AG04449 (cell line): ENCODE results near the gene PLAAT3.

Experiments
- CTCF ChIA-PET: fragments of 350-600 bp; formaldehyde crosslinking; extraction: SDS; loops from one replicate; lab custom pipeline; 2021; ENCODE audit warnings: antibody characterized with exemption; lab: Yijun Ruan, JAX
- POLR2A ChIA-PET: fragments of 400-600, 350-600 bp; formaldehyde crosslinking; extraction: SDS; loops from one replicate; lab custom pipeline; 2020; ENCODE audit warnings: antibody characterized with exemption, inconsistent platforms; lab: Yijun Ruan, JAX
- DNase-seq: peaks from one replicate; pipeline ENCODE4 v3.0.0-alpha.2; 2010; ENCODE audit warnings: low read depth, low spot score
- H3K4me3 ChIP-seq: 2 replicates; pipeline ENCODE4 v1.5.1; 2011; ENCODE audit warnings: low read depth, mild to moderate bottlenecking, control low read depth, low read length
- CTCF ChIP-seq: IDR thresholded peaks from one replicate; pipeline ENCODE4 v1.5.1; 2011; ENCODE audit warnings: mild to moderate bottlenecking, moderate library complexity, low read length, control low read depth, inconsistent platforms; ENCODE audit not compliant: insufficient read depth; ENCODE audit errors: missing control alignments

The PLAAT3 gene

GRCh38 chr11:63573881-63574855, 40.1 kb downstream of the PLAAT3 start:
- H3K4me3 ChIP-seq, result no peak overlapping the region
- CTCF ChIA-PET, result interaction anchor here (0.8 to 0.9 kb wide), 2 partner anchors 10 to 61 kb away, joined by 3 read pairs; no protein-coding TSS in a partner anchor
- no peak for DNase-seq
- POLR2A ChIA-PET, result no interaction called here
- TF ChIP-seq CTCF, result no peak

- CTCF ChIA-PET, result no interaction called here
- no peak for DNase-seq
- POLR2A ChIA-PET, result no interaction called here
These were observed 42.1 kb downstream of the PLAAT3 start for GRCh38 chr11:63572026-63572688.

GRCh38 chr11:63569570-63569969, 44.7 kb downstream of the PLAAT3 start:
- ChIA-PET CTCF (interaction anchor here (1.0 kb wide), 1 partner anchor 169 kb away, joined by 3 read pairs; no protein-coding TSS in a partner anchor), POLR2A (no interaction called here)
- no peak for TF ChIP-seq CTCF
- DNase-seq, result no peak
- no peak overlapping the region for H3K4me3 ChIP-seq

More at GRCh38 chr11:63572026-63572688, 42.1 kb downstream of the PLAAT3 start:
- no peak overlapping the region for H3K4me3 ChIP-seq
- no peak for TF ChIP-seq CTCF

GRCh38 chr11:63567044-63567840, 47.0 kb downstream of the PLAAT3 start:
- no peak for TF ChIP-seq CTCF
- peak; percentile 42 for DNase-seq
- no peak overlapping the region for H3K4me3 ChIP-seq
- POLR2A ChIA-PET, result no interaction called here
- CTCF ChIA-PET, result interaction anchor here (1.1 to 1.6 kb wide), 2 partner anchors 69 to 88 kb away, joined by 5 read pairs; no protein-coding TSS in a partner anchor

GRCh38 chr11:63564784-63565350, 49.4 kb downstream of the PLAAT3 start:
- ChIA-PET CTCF (interaction anchor here (1.5 kb wide), 1 partner anchor 9 kb away, joined by 3 read pairs; no protein-coding TSS in a partner anchor), POLR2A (no interaction called here)
- TF ChIP-seq CTCF, result no peak
- no peak overlapping the region for H3K4me3 ChIP-seq
- DNase-seq, result no peak
